HepG2 (cell line): ENCODE data around the gene TMEM185B. TPM values are rescaled to one million over a fixed set of nuclear protein-coding genes. Genes with fewer than 3 reads are reported as not detected.
A peak's percentile ranks its signal among the peaks of the same experiment; 100 is the strongest.

Source experiments
- ATAC-seq: fragments of 200-7000 bp; cut with Tn5 transposase; 3 replicates; pipeline ENCODE4 v1.9.1; 2020; ENCODE audit warnings: mild to moderate bottlenecking, moderate library complexity
- BruUV-seq: library from RNA; stranded (reverse); fragments of 400-500 nt; replicated peaks from 2 replicates; lab custom pipeline; 2021; lab: Mats Ljungman, UMichigan
- CTCF ChIA-PET: fragments of 300-600 bp; formaldehyde crosslinking; extraction: SDS; loops from one replicate; lab custom pipeline; 2021; ENCODE audit warnings: low total read pairs, inconsistent platforms, low intra/inter-chr PET ratio; lab: Yijun Ruan, JAX
- POLR2A ChIA-PET: fragments of 350-600 bp; sonication (Branson Sonifier 250); formaldehyde crosslinking; loops from one replicate; lab custom pipeline; 2020; ENCODE audit warnings: antibody characterized with exemption, inconsistent platforms; lab: Yijun Ruan, JAX
- DNase-seq: peaks from one replicate; pipeline ENCODE4 v3.0.0-alpha.2; 2015; ENCODE audit warnings: low spot score
- FAIRE-seq: peaks from 3 replicates; lab custom pipeline; 2011; peaks lifted over from hg19 to GRCh38; lab: Jason Lieb, UNC
- H2AFZ ChIP-seq: one replicate; pipeline ENCODE4 v1.6.1; 2011; ENCODE audit warnings: low read length, inconsistent platforms
- H3K27ac ChIP-seq: fragments of 300-600 bp; 3 replicates; pipeline ENCODE4 v1.8.0; 2011; ENCODE audit warnings: mixed run types, mild to moderate bottlenecking, mixed read lengths, low read length, inconsistent platforms; ENCODE audit not compliant: insufficient read depth; ENCODE audit errors: extremely low read length
- H3K27me3 ChIP-seq, 2 experiments: fragments of 200-600 bp in 1 of 2; 2 replicates in 1 of 2; 3 replicates in 1 of 2; pipeline versions ENCODE4 v1.6.0 to v1.8.0; 2011; ENCODE audit warnings: low read length in 2 of 2, mild to moderate bottlenecking in 2 of 2, moderate library complexity in 2 of 2, inconsistent platforms in 1 of 2; ENCODE audit not compliant: insufficient read depth in 2 of 2, control insufficient read depth in 1 of 2
- H3K36me3 ChIP-seq, 2 experiments: fragments of 200-600 bp in 1 of 2; replicated peaks in 1 of 2; 2 replicates in 1 of 2; 3 replicates in 1 of 2; pipeline versions ENCODE4 v1.5.1 to v1.8.0; 2011; ENCODE audit warnings: low read length in 2 of 2, inconsistent platforms in 1 of 2; ENCODE audit not compliant: insufficient read depth in 2 of 2, control insufficient read depth in 1 of 2
- H3K4me1 ChIP-seq: 2 replicates; pipeline ENCODE4 v1.5.1; 2012; ENCODE audit warnings: low read length, inconsistent platforms; ENCODE audit not compliant: insufficient read depth
- H3K4me2 ChIP-seq: 2 replicates; pipeline ENCODE4 v1.6.0; 2011; ENCODE audit warnings: low read depth, low read length, inconsistent platforms
- H3K4me3 ChIP-seq, 3 experiments: fragments of 200-600 bp in 1 of 3; sonication (generic), shearing (Covaris generic) in 1 of 3; replicated peaks in 1 of 3; 2 replicates each; pipeline ENCODE4 v1.5.1; 2011 to 2016; ENCODE audit warnings: low read length in 3 of 3, inconsistent platforms in 2 of 3, low read depth in 2 of 3, mild to moderate bottlenecking in 2 of 3, control low read depth in 1 of 3, mixed read lengths in 1 of 3; ENCODE audit not compliant: insufficient read depth in 1 of 3
- H3K79me2 ChIP-seq: one replicate; pipeline ENCODE4 v1.6.1; 2011; ENCODE audit warnings: low read length, inconsistent platforms; ENCODE audit not compliant: insufficient read depth
- H3K9ac ChIP-seq: 2 replicates; pipeline ENCODE4 v1.6.0; 2011; ENCODE audit warnings: mild to moderate bottlenecking, low read depth, low read length, inconsistent platforms; ENCODE audit not compliant: insufficient read depth
- H3K9me3 ChIP-seq: 2 replicates; pipeline ENCODE4 v1.5.1; 2012; ENCODE audit warnings: mild to moderate bottlenecking, low read length
- H4K20me1 ChIP-seq: 2 replicates; pipeline ENCODE4 v1.6.0; 2011; ENCODE audit warnings: inconsistent platforms, mild to moderate bottlenecking, low read length, moderate library complexity; ENCODE audit not compliant: insufficient read depth
- EED ChIP-seq: sonication (generic); formaldehyde crosslinking; IDR thresholded peaks from 2 replicates; pipeline ENCODE4 v1.5.0; 2020; ENCODE audit warnings: mild to moderate bottlenecking, missing genetic modification reagents
- FOXO1 ChIP-seq: sonication (generic); formaldehyde crosslinking; IDR thresholded peaks from 2 replicates; pipeline ENCODE4 v1.4.0; 2020; ENCODE audit warnings: missing genetic modification reagents
- MEIS1 ChIP-seq: sonication (generic); formaldehyde crosslinking; IDR thresholded peaks from 2 replicates; pipeline ENCODE4 v1.9.0; 2021; ENCODE audit warnings: mild to moderate bottlenecking, missing genetic modification reagents, moderate library complexity, borderline replicate concordance
- MXD1 ChIP-seq: sonication (generic); formaldehyde crosslinking; IDR thresholded peaks from 2 replicates; pipeline ENCODE4 v1.4.0; 2020; ENCODE audit warnings: mild to moderate bottlenecking, missing genetic modification reagents
- PRDM10 ChIP-seq: sonication (generic); formaldehyde crosslinking; IDR thresholded peaks from 2 replicates; pipeline ENCODE4 v1.4.0; 2020; ENCODE audit warnings: low read depth, missing genetic modification reagents
- ZNF530 ChIP-seq: sonication (generic); formaldehyde crosslinking; IDR thresholded peaks from 2 replicates; pipeline ENCODE4 v1.5.0; 2020; ENCODE audit warnings: low read depth, mild to moderate bottlenecking, missing genetic modification reagents
- ZNF616 ChIP-seq: sonication (generic); formaldehyde crosslinking; IDR thresholded peaks from 2 replicates; pipeline ENCODE4 v1.5.0; 2020; ENCODE audit warnings: low read depth, mild to moderate bottlenecking, missing genetic modification reagents
- ZNF770 ChIP-seq: sonication (generic); formaldehyde crosslinking; IDR thresholded peaks from 2 replicates; pipeline ENCODE4 v1.5.0; 2020; ENCODE audit warnings: mild to moderate bottlenecking, missing genetic modification reagents
- WGBS: methylation state at CpG from one replicate; pipeline ENCODE4 v1.1.6; 2017; ENCODE audit warnings: low lambda C conversion rate; 5-methylcytosine and 5-hydroxymethylcytosine counted together
- in situ Hi-C: cut with HindIII; loops from 2 replicates; pipeline ENCODE4 v1.10.0; 2017; ENCODE audit warnings: low pct_unique_long_range_greater_than_20kb; ENCODE audit not compliant: extremely low pct_ligation_motif_present
- intact Hi-C: fragments of 100-400 bp; cut with micrococcal nuclease; formaldehyde crosslinking; loops from one replicate; pipeline ENCODE4 v1.10.0; 2022; ENCODE audit not compliant: unreplicated experiment
- polyA plus RNA-seq, 8 experiments: library from polyadenylated mRNA; depleted of rRNA in 3 of 8; stranded (reverse) in 7 of 8; unstranded in 1 of 8; fragments of >200 nt; fragmentation: Illumina TruSeq in 4 of 8; extraction: Trizol in 4 of 8; gene quantifications; 2 replicates each; pipeline versions ENCODE4 v1.2.1 to v1.2.3, GENCODE V29; 2011 to 2016; ENCODE audit warnings: low read depth in 4 of 8, missing spikeins in 1 of 8, mixed read lengths in 1 of 8; ENCODE audit not compliant: insufficient read depth in 1 of 8
- total RNA-seq, 5 experiments: library from RNA; depleted of rRNA; stranded (reverse); fragments of >200 nt; fragmentation: Illumina TruSeq; extraction: Trizol; gene quantifications; 2 replicates each; pipeline ENCODE4 v1.2.3, GENCODE V29; 2016; ENCODE audit warnings: low read depth in 1 of 5

TMEM185B gene
- total and polyA plus RNA-seq, 2 of the 13 experiments (the other 11 are each of a cell fraction or from before 2014, with no cell fraction given): 5.6 to 7.0 TPM

- Histone ChIP-seq H3K9ac (no peak overlapping the region), H2AFZ (no peak overlapping the region), H3K36me3 (no peaks in the 10 kb centered on the region), H4K20me1 (no peaks in the 10 kb centered on the region), H3K27me3 (peaks cover 14 to 48% of the 10 kb centered on the region in 2 experiments; a peak in 4 of 5 replicates), H3K4me1 (peaks cover 92% of the 10 kb centered on the region), H3K4me3 (no peak overlapping the region), H3K4me2 (no peak overlapping the region), H3K27ac (no peak overlapping the region), H3K79me2 (no peaks in the 10 kb centered on the region), H3K9me3 (no peaks in the 10 kb centered on the region)
- ChIA-PET POLR2A (no interaction called here), CTCF (no interaction called here)
- no peak for DNase-seq
- in situ Hi-C loops: no loop called here
- intact Hi-C loops: no loop called here
- TF ChIP-seq FOXO1 (CRISPR knock-in tag) (no peak), ZNF616 (CRISPR knock-in tag) (no peak)
- no peak for ATAC-seq
- FAIRE-seq: no peak
- BruUV-seq: no TSS peak
- WGBS: 61% methylated on average over 9 of the region's 9 CpGs
Measured at GRCh38 chr2:120226316-120226715, 3.1 kb upstream of the TMEM185B start.

DNA sequence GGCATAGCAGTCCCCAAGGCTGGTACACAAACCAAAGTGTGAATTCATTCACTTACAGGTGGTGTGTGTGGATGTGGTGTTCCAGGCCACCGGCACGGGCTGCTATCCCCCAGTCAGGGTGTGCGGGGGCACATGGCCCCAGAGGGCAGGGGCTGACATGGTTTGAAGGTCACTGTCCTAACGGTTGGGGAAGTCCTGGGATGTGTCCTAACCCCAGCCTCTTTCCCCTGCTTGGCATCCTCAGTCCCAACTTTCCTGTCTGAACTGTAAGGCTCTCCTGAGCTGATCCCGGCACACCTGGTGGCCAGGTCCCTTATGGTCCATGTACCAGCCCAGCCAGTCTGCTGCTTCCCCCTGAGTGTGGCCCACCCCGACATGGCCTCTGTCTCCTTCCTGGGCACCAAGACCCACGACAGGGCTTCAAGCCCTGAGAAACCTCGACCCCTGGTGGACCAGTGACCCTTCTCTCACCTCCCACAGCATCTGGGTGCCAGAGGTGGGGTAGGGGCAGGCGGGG, 2.4 kb upstream of the TMEM185B start:
- in situ Hi-C loops (no loop called here), intact Hi-C loops (no loop called here)
- FAIRE-seq: no peak
- Histone ChIP-seq H3K36me3 (no peaks in the 10 kb centered on the region), H4K20me1 (no peaks in the 10 kb centered on the region), H3K27ac (no peak overlapping the region), H2AFZ (no peak overlapping the region), H3K9me3 (no peaks in the 10 kb centered on the region), H3K9ac (no peak overlapping the region), H3K79me2 (no peaks in the 10 kb centered on the region), H3K4me1 (peaks cover 85% of the 10 kb centered on the region), H3K4me2 (peak overlapping the region; percentile 13; the same call in 1 of the 2 replicates), H3K27me3 (peaks cover 14 to 42% of the 10 kb centered on the region in 2 experiments; a peak in 4 of 5 replicates), H3K4me3 (no peak overlapping the region)
- no peak for ATAC-seq
- ChIA-PET POLR2A (interaction anchor here (1.0 to 1.2 kb wide), 2 partner anchors 14 to 32 kb away, joined by 3 read pairs; no protein-coding TSS in a partner anchor), CTCF (no interaction called here)
- no peak for DNase-seq
- 24% methylated on average over 7 of the region's 9 CpGs for WGBS
- no TSS peak for BruUV-seq
- TF ChIP-seq PRDM10 (CRISPR knock-in tag): no peak
- TF ChIP-seq ZNF530 (CRISPR knock-in tag): no peak
- TF ChIP-seq ZNF770 (CRISPR knock-in tag): no peak
- TF ChIP-seq MEIS1: no peak
- no peak for TF ChIP-seq EED (CRISPR knock-in tag)
- no peak for TF ChIP-seq MXD1 (CRISPR knock-in tag)
